D721Med (cell line): ENCODE results near the gene ELOVL5.

Source experiments
- DNase-seq: peaks from one replicate; pipeline ENCODE4 v3.0.0; 2011; ENCODE audit warnings: low spot score; ENCODE audit not compliant: insufficient read length
- FAIRE-seq: peaks from 2 replicates; lab custom pipeline; 2011; peaks lifted over from hg19 to GRCh38; lab: Jason Lieb, UNC
- TF ChIP-seq, protein P1 (sequence below): IDR thresholded peaks from 2 replicates; pipeline ENCODE4 v1.5.1; 2012; ENCODE audit warnings: mild to moderate bottlenecking, control low read depth; ENCODE audit not compliant: insufficient read depth; ENCODE audit errors: missing control alignments

The ELOVL5 gene

GRCh38 chr6:53279293-53279692 is 69.5 kb downstream of the ELOVL5 start:
- TF ChIP-seq, protein P1, sequence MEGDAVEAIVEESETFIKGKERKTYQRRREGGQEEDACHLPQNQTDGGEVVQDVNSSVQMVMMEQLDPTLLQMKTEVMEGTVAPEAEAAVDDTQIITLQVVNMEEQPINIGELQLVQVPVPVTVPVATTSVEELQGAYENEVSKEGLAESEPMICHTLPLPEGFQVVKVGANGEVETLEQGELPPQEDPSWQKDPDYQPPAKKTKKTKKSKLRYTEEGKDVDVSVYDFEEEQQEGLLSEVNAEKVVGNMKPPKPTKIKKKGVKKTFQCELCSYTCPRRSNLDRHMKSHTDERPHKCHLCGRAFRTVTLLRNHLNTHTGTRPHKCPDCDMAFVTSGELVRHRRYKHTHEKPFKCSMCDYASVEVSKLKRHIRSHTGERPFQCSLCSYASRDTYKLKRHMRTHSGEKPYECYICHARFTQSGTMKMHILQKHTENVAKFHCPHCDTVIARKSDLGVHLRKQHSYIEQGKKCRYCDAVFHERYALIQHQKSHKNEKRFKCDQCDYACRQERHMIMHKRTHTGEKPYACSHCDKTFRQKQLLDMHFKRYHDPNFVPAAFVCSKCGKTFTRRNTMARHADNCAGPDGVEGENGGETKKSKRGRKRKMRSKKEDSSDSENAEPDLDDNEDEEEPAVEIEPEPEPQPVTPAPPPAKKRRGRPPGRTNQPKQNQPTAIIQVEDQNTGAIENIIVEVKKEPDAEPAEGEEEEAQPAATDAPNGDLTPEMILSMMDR = no peak
- FAIRE-seq (no peak), DNase-seq (no peak)

GRCh38 chr6:53273370-53273769 is 75.4 kb downstream of the ELOVL5 start:
- TF ChIP-seq, protein P1 = peak; percentile 2
- DNase-seq (no peak), FAIRE-seq (no peak)

GRCh38 chr6:53269827-53270226 is 78.9 kb downstream of the ELOVL5 start:
- no peak for FAIRE-seq
- TF ChIP-seq, protein P1 = no peak
- no peak for DNase-seq

- DNase-seq (no peak), FAIRE-seq (no peak)
- TF ChIP-seq, protein P1 = no peak
Measured at GRCh38 chr6:53268858-53269608, 79.7 kb downstream of the ELOVL5 start.

DNA sequence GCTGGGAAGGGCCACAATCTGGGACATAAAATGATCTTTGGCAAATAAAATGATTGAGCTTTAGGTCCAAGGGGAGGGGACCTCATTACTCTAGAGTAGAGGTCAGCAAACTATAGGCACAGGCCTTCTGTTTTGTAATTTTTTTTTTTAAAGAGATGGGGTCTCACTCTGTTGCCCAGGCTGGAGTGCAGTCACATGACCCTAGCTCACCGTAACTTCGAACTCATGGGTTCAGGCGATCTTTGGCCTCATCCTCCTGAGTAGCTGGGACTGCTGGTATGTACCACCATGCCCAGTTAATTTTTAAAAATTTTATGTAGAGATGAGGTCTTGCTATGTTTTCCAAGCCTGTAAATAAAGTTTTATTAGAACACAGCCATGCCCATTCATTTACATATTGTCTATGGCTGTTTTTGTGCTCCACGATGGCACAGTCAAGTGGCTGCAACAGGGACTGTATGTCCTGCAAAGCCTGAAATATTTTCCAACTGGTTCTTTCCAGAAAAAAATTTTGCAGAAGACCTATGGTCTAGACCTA is 82.1 kb downstream of the ELOVL5 start:
- FAIRE-seq (no peak), DNase-seq (no peak)
- TF ChIP-seq, protein P1 = no peak

- no peak for FAIRE-seq
- TF ChIP-seq, protein P1 = no peak
Measured at GRCh38 chr6:53264915-53265607, 83.7 kb downstream of the ELOVL5 start.

DNA sequence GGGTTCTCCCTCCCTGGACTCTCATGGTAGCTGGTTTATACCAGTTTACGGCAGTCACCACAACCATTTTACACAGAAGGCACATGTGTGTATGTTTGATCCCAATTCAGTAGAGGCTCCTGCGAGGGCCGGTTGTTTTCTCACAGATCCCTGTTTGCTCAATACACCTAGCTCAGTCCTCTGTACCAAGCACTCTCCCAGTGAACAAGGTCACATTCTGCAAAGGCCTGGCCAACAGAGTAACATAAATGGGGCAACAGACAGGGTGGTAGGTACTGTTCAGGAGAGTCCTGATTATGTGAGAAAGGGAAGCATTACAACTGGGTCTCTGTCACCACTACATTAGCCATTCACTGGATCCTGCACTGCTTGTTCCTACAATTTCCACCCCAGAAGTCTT is 84.4 kb downstream of the ELOVL5 start:
- no peak for FAIRE-seq
- no peak for DNase-seq
- TF ChIP-seq, protein P1 = no peak

More at GRCh38 chr6:53264915-53265607, 83.7 kb downstream of the ELOVL5 start:
- no peak for DNase-seq
